ENCODE data around the gene HSPA2.

GRCh38 chr14:64549791-64550620, 9.5 kb downstream of the HSPA2 start, which contains the start of gene PPP1R36:
- TF ChIP-seq CTCF (IDR thresholded peaks at IDR 0.05), result no peak
- peak in 1 of 2 donors; percentile 10 for TF ChIP-seq POLR2AphosphoS5 (IDR thresholded peaks at IDR 0.05)
- TF ChIP-seq POLR2A (IDR thresholded peaks at IDR 0.05; ENCODE audit: low read depth), result no peak
